ENCODE measurements around the gene SLC27A3. TPM values are rescaled to one million over a fixed set of nuclear protein-coding genes. Genes with fewer than 3 reads are reported as not detected.

The SLC27A3 gene
- polyA plus RNA-seq, 1 donor from 2014 or later = 30.6 TPM

DNA sequence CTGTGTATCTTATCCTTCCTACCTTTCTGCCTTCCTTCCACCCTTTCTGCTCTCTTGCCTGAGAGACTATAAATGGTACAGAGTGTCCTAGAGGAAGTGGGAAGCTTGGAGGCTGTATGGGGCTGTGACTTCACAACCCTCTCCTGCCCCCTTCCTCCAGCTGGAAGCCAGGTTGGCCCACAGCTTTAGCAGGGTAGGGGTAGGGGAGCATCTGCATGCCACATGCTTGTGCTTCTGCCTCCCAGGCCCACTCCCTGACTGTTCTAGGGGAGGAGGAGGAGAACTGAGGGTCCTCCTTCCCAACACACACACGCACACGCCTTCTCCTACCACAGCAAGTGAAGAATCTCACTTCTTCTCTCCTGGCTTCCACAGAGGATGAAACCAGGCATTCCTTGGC, 3.9 kb upstream of the SLC27A3 start:
- TF ChIP-seq EP300 (conservative IDR thresholded peaks at IDR 0.05; ENCODE audit: poor library complexity, severe bottlenecking) = no peak
- TF ChIP-seq, protein P1, sequence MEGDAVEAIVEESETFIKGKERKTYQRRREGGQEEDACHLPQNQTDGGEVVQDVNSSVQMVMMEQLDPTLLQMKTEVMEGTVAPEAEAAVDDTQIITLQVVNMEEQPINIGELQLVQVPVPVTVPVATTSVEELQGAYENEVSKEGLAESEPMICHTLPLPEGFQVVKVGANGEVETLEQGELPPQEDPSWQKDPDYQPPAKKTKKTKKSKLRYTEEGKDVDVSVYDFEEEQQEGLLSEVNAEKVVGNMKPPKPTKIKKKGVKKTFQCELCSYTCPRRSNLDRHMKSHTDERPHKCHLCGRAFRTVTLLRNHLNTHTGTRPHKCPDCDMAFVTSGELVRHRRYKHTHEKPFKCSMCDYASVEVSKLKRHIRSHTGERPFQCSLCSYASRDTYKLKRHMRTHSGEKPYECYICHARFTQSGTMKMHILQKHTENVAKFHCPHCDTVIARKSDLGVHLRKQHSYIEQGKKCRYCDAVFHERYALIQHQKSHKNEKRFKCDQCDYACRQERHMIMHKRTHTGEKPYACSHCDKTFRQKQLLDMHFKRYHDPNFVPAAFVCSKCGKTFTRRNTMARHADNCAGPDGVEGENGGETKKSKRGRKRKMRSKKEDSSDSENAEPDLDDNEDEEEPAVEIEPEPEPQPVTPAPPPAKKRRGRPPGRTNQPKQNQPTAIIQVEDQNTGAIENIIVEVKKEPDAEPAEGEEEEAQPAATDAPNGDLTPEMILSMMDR (IDR thresholded peaks at IDR 0.05; ENCODE audit: poor library complexity, severe bottlenecking) = no peak
- TF ChIP-seq EZH2 (IDR thresholded peaks at IDR 0.05; ENCODE audit: borderline replicate concordance, insufficient read depth, low read length, poor library complexity, severe bottlenecking) = no peak
- no peak for TF ChIP-seq SMC3 (conservative IDR thresholded peaks at IDR 0.05; ENCODE audit: poor library complexity)
- no peak for TF ChIP-seq REST (IDR thresholded peaks at IDR 0.05; ENCODE audit: borderline replicate concordance)
- TF ChIP-seq TAF1 (IDR thresholded peaks at IDR 0.05; ENCODE audit: low read depth) = no peak
- Histone ChIP-seq H3K4me3 (ENCODE audit: low read length) (no peak overlapping the region), H3F3A (ENCODE audit: insufficient read depth, low read length, poor library complexity, severe bottlenecking) (no peaks in the 10 kb centered on the region), H3K9me3 (ENCODE audit: low read length) (no peaks in the 10 kb centered on the region), H3K9me2 (ENCODE audit: insufficient read depth, low read length) (no peaks in the 10 kb centered on the region), H3K27ac (ENCODE audit: low read length) (no peak overlapping the region), H3K4me2 (ENCODE audit: low read length) (no peak overlapping the region), H3K79me2 (replicated peaks; ENCODE audit: insufficient read depth, low read length) (no peaks in the 10 kb centered on the region), H3K36me3 (ENCODE audit: insufficient read depth, low read length) (no peaks in the 10 kb centered on the region), H2AFZ (ENCODE audit: low read depth, low read length) (no peak overlapping the region), H3K9ac (ENCODE audit: low read length) (no peak overlapping the region), H4K20me1 (ENCODE audit: insufficient read depth) (no peaks in the 10 kb centered on the region), H3K27me3 (ENCODE audit: insufficient read depth, low read depth, low read length) (no peaks in the 10 kb centered on the region)

GRCh38 chr1:153771841-153772593, 3.2 kb upstream of the SLC27A3 start:
- Histone ChIP-seq H3K9me2 (ENCODE audit: insufficient read depth, low read length) (no peaks in the 10 kb centered on the region), H3K4me2 (ENCODE audit: low read length) (no peak overlapping the region), H2AFZ (ENCODE audit: low read depth, low read length) (no peak overlapping the region), H3K27ac (ENCODE audit: low read length) (no peak overlapping the region), H3K9me3 (ENCODE audit: low read length) (no peaks in the 10 kb centered on the region), H3F3A (ENCODE audit: insufficient read depth, low read length, poor library complexity, severe bottlenecking) (no peaks in the 10 kb centered on the region), H3K27me3 (ENCODE audit: insufficient read depth, low read depth, low read length) (no peaks in the 10 kb centered on the region), H3K79me2 (replicated peaks; ENCODE audit: insufficient read depth, low read length) (no peaks in the 10 kb centered on the region), H3K9ac (ENCODE audit: low read length) (no peak overlapping the region), H3K36me3 (ENCODE audit: insufficient read depth, low read length) (no peaks in the 10 kb centered on the region), H3K4me3 (ENCODE audit: low read length) (no peak overlapping the region), H4K20me1 (ENCODE audit: insufficient read depth) (no peaks in the 10 kb centered on the region)
- TF ChIP-seq MXI1 (conservative IDR thresholded peaks at IDR 0.05; ENCODE audit: poor library complexity, severe bottlenecking) = no peak
- peak; percentile 68 for TF ChIP-seq SMC3 (conservative IDR thresholded peaks at IDR 0.05; ENCODE audit: poor library complexity)
- TF ChIP-seq RAD21 (conservative IDR thresholded peaks at IDR 0.05) = peak; percentile 67
- TF ChIP-seq, protein P1 (IDR thresholded peaks at IDR 0.05; ENCODE audit: poor library complexity, severe bottlenecking) = peak; percentile 74

All from neural cell (in vitro differentiated cells).